HG03354 (cell line): ENCODE results near the gene S1PR1.

Experiments
- ATAC-seq: cut with Tn5 transposase; IDR thresholded peaks from one replicate; pipeline ENCODE4 v1.9.1; 2021; ENCODE audit warnings: mild to moderate bottlenecking; ENCODE audit not compliant: unreplicated experiment, poor library complexity, severe bottlenecking

The S1PR1 gene

DNA sequence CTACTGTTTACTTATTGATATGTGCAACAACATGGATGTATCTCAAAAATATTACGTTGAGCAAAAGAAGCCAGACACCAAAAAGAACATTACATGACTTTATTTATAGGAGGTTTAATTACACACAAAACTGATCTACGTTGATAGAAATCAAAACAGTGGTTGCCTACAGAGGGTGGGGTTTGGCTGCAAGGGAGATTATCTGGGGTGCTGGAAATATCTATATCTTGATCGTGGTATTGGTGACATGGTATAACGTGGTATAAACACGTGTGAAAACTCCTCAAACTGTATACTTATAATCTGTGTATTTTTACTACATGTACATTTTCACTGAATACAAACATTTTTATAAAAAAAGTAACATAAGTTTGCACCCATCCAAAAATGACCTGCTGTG lies 38.9 kb downstream of the S1PR1 start:
- ATAC-seq: no peak

DNA sequence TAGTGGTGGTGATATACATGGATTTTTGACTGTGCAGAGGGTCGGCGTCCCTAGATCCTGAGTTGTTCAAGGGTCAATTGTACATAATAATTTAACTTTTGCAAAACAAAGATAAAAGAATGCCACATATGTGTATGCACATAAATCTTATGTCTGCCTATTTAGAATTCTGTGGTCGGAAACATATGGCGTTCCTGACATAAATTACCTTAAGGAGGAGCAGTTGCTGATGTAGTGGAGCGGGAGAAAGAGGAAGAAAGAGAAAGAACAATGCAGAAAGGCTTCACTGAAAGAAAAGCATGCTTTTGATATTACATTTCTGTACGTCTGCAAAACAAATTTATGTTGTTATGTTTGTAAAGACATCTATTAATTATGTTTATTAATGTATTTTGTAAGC lies 40.0 kb downstream of the S1PR1 start:
- ATAC-seq: no peak

DNA sequence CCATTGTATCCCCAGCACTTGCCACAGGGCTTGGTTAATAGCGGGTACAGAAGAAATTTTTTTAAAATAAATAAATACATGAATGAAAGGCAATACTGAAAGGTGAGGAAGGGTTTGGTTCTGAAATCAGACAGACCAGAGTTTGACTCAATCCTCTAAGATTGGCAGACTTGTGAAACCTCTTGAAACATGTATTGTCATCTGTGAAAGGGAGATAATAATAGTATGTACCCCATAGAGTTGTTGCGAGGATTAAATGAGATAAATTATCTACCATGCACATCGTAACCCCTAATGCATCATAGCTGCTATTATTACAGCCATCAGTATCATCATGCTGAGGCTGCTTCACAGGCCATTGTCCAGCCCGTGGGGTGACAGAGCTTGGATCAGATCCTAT lies 41.4 kb downstream of the S1PR1 start:
- ATAC-seq: no peak

DNA sequence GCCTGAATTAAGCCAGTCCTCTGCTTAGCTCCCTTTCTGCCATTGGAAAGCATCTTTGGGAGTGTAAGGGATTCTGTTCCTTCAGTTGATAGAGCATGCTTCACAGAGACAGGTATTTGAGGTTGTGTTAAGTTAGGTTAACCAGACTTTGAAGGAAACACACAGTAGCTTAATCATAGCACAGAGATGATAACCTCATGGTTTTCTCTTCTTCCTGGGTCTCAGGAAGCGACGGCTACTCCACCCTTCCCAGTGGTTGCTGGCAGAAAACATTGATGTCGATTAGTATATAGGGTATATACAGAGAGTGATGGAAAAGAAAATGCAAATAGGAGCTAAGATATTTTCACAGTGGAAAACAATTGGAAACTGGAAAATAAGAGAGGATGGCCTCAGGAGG lies 42.0 kb downstream of the S1PR1 start:
- no peak for ATAC-seq

DNA sequence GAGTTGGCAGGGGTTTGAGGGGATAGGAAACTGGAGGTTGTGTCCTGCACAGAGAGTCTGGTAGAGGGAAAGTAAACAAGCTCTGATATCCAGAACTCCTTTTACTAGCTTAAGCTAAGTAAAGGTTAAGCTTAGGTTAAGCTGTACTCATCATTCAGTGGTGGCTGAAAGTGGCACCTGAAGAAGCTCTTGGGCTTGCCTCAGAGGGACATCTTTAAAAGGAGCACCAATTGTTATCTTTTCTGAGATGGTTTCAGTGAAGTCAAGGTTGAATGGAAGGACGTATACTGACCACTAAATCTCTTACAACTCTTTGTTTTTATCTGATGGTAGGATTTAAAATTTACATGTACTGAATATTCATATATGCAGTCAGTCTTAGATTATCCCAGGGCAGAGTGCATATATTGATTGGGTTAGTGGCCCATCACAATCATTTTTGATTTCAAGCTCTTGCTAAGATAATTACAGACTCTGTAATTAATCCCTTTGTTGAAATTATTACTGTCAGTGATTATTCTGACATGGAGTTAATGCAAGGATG lies 43.3 kb downstream of the S1PR1 start:
- ATAC-seq: no peak

DNA sequence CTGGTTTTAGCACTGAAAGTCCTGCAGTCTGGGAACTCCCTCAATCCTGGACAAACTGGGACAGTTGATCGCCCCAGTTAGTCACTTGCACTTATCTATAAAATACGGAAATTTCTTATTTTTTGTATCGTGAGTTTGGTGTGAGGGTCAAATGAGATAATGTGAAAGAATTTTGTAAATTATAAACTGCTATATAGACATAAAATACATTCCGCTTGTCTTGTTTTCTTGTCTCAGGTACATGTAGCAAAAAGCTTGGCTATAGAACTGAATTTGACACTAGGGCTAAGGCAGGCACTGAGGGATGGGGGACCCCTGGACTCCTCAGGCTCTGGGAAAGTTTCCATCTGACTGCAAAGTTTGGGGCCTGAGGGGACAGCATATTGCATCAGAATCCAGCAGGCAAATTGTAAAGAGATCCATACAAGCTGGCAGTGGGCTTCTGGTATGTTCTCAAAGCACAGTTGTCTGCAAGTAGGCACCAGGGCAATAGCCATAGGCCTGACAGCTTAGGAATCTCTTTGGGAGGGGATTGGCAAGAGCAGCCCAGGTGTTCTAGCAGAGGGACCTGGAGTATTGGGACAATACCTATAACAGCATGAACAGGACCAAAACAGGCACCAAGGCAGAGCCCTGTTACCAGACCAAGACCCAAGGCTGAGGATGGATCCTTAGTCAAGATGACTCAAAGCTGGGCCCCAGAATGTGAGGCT lies 44.3 kb downstream of the S1PR1 start:
- no peak for ATAC-seq

DNA sequence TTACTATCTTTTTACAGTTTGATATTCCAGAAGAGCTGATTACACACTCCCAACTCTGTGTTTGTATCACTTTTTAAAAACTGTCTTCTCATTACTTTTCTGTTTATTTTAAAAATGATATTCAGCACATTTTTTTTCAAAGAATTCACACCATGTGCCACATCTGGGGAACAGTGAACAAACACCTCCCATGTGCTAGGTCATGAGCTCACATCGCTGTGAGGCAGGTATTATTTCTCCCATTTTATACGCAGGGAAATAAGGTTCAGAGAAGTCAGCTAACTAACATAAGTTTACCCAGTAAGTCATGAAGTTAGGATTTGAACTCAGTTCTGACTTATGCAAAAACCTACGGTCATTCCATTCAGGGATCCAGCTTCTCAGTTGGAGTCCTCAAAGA lies 44.9 kb downstream of the S1PR1 start:
- ATAC-seq: no peak

DNA sequence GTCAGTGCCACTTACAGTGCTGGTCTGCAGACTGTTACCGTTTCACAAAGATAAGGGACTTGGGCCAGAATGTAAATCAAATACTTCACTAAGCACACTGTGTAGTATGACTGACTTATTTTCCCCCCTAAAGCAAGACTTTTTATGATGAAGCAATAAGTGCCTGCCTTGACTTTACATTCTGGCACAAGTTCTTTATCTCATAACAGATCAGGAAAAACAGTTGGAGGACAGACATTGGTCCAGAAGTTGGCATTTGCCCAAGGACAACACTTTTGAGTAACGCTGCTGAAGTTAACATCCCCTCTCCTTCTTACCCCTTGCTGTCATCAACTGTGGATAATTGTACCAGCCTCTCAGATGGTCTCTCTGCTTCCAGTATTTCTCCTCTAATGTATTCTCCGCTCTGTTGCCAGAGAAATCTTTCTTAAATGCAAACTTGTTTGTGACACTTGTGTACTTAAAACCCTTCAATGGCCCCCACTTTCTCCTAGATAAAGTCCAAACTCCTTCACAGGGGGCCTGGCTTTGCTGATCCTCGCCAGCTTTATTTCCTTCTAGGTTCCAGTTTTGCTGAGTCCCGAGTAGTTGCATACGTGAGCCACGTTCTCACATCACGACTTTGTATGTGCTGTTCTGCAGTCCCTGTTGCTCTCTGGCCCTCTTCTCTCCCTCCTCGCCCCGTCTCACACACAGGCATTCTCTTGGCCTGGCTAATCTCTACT lies 45.7 kb downstream of the S1PR1 start:
- no peak for ATAC-seq

DNA sequence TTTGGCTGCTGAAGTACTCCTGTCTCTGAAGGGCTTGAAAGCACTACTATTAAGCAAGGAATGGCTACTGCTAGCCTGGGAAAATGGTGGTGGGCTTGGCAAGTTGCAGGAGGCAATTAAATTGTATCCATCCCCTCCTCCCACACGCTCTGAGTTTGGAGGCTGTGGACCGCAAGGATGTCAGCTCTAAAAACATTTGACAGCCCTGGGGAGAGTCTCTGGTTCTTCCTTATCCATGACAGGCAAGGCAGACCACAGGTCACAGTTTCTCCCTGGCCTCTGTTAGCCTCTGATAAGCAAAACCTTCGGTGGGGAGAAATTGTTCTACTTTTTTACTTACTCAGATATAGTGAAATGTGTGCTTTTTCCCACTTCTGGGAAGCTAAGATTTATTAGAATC lies 46.6 kb downstream of the S1PR1 start:
- ATAC-seq: no peak

DNA sequence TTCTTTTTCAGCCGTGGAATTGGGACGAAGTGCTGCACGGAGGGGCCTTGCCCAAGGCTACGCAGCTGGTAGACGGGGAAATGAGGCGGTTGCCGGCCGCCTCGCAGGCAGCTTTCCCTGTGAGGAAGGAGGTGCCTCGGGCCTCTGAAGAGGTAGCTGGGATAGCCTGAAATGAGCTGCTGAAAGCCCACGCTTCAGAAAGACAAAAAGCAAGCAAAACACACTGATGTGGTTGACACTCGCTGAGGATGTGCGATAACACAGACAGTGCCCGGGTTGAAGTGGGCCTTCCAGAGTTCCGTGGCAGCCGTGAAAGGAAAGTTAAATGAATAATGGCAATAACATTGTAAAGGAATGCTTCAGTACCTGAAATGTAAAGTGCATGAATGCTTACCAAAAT lies 47.2 kb downstream of the S1PR1 start:
- ATAC-seq: no peak

DNA sequence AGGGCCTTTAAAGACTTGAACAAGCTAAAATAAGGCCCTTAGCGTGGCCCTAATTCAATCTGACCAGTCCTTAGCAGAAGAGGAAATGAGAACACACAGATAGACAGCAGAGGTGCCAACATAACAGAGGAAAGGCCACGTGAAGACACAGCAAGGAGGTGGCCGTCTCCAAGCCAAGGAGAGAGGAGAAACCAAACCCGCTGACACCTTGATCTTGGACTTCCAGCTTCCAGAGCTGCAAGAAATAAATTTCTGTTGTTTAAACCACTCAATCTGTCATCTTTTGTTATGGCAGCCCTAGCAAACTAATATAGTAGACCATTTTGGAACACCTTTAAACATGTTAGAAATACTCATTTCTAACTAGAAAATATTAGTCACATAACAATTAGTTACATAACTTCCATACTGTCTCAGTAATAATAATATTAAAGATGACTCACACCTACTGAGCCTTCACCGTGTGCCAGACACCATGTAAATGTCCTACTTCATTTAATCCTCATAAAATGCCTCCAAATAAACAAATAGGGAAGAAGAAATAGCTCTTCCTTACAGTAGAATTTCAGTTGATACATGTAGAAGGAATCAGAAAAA lies 47.9 kb downstream of the S1PR1 start:
- no peak for ATAC-seq

DNA sequence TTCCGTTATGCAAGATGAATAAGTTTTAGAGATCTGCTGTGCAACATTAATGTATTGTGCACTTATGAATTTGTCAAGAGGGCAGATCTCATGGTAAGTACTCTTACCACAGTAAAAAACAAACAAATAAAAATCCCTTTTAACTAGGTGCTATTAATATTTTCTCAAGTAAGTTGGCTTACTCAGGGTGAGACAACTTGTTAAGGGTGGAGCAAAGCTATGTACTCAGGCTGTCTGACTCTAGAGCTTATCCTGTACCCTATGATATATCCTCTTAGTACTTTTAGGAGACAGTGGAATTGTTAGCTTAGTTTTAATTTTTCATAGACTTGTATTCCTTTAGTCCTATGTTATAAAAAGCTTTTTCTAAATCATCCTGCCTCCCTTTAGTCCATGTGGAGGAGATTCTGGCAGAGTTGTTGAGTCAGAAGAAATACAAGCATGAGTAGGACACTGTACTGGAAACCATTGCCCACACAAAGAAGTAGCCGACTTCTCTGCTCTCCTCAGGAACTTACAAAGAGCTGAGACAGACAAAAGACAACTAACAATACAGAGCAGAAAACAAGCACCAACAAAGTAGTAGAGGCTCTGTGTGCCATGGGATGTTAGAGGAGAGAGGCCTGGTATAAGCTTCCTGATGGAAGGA lies 49.2 kb downstream of the S1PR1 start:
- no peak for ATAC-seq

DNA sequence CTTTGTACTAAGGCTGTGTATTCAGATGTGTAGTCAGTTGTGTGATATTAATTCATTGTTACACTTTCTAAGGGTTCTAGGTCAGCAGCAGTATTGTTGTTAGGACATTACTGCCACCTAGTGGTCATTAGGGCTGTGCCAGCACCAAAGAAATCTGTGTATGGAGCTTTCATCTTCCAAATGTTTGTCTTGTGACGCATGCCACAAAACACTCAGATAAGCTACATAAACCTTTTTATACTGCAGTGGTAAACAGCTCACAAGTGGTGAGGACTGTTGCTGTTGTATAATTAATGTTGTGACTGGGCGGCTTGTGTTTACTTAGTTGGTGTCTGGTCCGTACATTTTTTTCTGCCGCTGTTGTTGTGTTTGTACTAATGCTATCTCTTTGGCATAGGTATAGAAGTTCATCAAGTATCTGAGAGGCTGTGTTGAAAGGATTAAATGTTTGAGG lies 51.7 kb downstream of the S1PR1 start:
- peak; percentile 63 for ATAC-seq

DNA sequence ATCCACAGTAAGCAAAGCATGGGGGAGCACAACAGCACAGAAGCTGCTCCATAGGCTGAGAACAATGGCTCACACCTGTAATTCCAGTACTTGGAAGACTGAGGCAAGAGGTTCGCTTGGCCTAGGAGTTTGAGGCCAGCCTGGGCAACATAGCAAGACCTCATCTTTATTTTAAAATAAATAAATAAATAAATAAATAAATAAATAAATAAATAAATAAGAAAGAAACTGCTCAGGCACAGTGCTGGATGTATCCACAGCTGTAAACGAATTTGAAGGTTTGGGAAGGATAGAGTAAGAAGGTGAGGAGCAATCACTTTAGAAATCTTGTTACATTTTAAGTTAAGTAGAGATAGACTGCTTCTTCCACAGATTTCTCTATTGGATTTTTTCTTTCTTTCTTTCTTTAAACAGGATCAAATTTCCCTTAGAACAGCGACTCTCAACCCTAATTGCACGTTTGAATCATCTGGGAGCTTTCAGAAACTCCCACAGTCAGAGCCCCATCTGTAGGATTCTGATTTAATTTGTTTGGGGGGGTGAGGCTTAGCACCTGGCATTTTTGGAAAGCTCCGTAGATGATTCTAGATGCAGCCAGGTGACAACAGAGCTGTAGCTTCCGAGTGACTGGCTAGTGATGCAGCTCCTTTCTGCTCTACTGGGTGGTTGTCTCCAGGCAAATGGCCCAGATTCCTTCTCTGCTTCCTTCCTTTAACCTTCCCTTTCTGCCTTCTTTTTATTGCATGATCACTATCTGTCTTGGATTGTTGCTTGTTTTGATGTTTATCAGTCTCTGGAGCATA lies 53.5 kb downstream of the S1PR1 start:
- no peak for ATAC-seq
